ENCODE data around the gene UBE2G1.

Gene UBE2G1

GRCh38 chr17:4246674-4247073 lies 119.8 kb downstream of the UBE2G1 start:
- DNase-seq, result no peak

- DNase-seq, result no peak
Measured at GRCh38 chr17:4241535-4241934, 124.9 kb downstream of the UBE2G1 start.

GRCh38 chr17:4236456-4236855 lies 130.0 kb downstream of the UBE2G1 start:
- DNase-seq, result no peak

- DNase-seq, result no peak
Measured at GRCh38 chr17:4235372-4236279, 130.8 kb downstream of the UBE2G1 start.

- no peak for DNase-seq
Measured at GRCh38 chr17:4234401-4234800, 132.1 kb downstream of the UBE2G1 start.

GRCh38 chr17:4233668-4234258 lies 132.7 kb downstream of the UBE2G1 start:
- no peak for DNase-seq

- DNase-seq, result peak; percentile 82
Measured at GRCh38 chr17:4232168-4232813, 134.2 kb downstream of the UBE2G1 start.

- peak; percentile 45 for DNase-seq
Measured at GRCh38 chr17:4229627-4230541, 136.6 kb downstream of the UBE2G1 start.

- DNase-seq, result no peak
Measured at GRCh38 chr17:4221899-4222659, 144.4 kb downstream of the UBE2G1 start.

- no peak for DNase-seq
Measured at GRCh38 chr17:4221163-4221562, 145.3 kb downstream of the UBE2G1 start.

GRCh38 chr17:4220655-4221054 lies 145.8 kb downstream of the UBE2G1 start:
- no peak for DNase-seq

Measured in DMS79 (cell line).